OCI-LY7 (cell line): Measurements from ENCODE around the gene NOD2.

Experiments used
- CTCF ChIP-seq: fragments of 200-600 bp; sonication (generic); conservative IDR thresholded peaks from 2 replicates; pipeline ENCODE4 v1.5.1; 2014; ENCODE audit warnings: mild to moderate bottlenecking, antibody characterized with exemption, low read length, moderate library complexity, mixed read lengths
- EZH2phosphoT487 ChIP-seq: fragments of 200-600 bp; sonication (generic); IDR thresholded peaks from 2 replicates; pipeline ENCODE4 v1.6.1; 2018; ENCODE audit warnings: low read depth, borderline replicate concordance, mild to moderate bottlenecking, mixed run types, antibody characterized with exemption, low read length, moderate library complexity, mixed read lengths

GRCh38 chr16:50709061-50709684 is 15.8 kb downstream of the NOD2 start:
- TF ChIP-seq CTCF = no peak
- no peak for TF ChIP-seq EZH2phosphoT487
